Endothelial cell (in vitro differentiated cells): ENCODE results near the gene RNASET2. TPM values are rescaled to one million over a fixed set of nuclear protein-coding genes. Genes with fewer than 3 reads are reported as not detected.
"Not testable (repeated sequence)": the region's sequence is repeated elsewhere in the genome, so short reads cannot be mapped to it uniquely, and the experiment has no call there.

ENCODE experiments used
- DNase-seq: peaks from one replicate; pipeline ENCODE4 v3.0.0; 2021; ENCODE audit warnings: low spot score
- H3K27ac Mint-ChIP-seq: one replicate; pipeline ENCODE4 v1.8.0; 2021; ENCODE audit warnings: mixed read lengths, inconsistent platforms; ENCODE audit not compliant: unreplicated experiment
- H3K27me3 Mint-ChIP-seq: one replicate; pipeline ENCODE4 v1.8.0; 2021; ENCODE audit warnings: mild to moderate bottlenecking, moderate library complexity, mixed read lengths, inconsistent platforms; ENCODE audit not compliant: unreplicated experiment
- H3K36me3 Mint-ChIP-seq: one replicate; pipeline ENCODE4 v1.8.0; 2021; ENCODE audit warnings: mild to moderate bottlenecking, low read depth, mixed read lengths, inconsistent platforms; ENCODE audit not compliant: unreplicated experiment
- H3K4me1 Mint-ChIP-seq: one replicate; pipeline ENCODE4 v1.8.0; 2021; ENCODE audit warnings: mild to moderate bottlenecking, mixed read lengths, inconsistent platforms; ENCODE audit not compliant: unreplicated experiment
- H3K4me3 Mint-ChIP-seq: one replicate; pipeline ENCODE4 v1.8.0; 2021; ENCODE audit warnings: mild to moderate bottlenecking, mixed read lengths, inconsistent platforms; ENCODE audit not compliant: unreplicated experiment
- H3K9me3 Mint-ChIP-seq: one replicate; pipeline ENCODE4 v1.8.0; 2021; ENCODE audit warnings: mixed read lengths, inconsistent platforms; ENCODE audit not compliant: unreplicated experiment
- CTCF ChIP-seq: fragments of 200-600 bp; sonication (generic); IDR thresholded peaks from one replicate; pipeline ENCODE4 v1.5.0; 2021; ENCODE audit warnings: antibody characterized with exemption; ENCODE audit not compliant: unreplicated experiment
- total RNA-seq: library from RNA; stranded (reverse); fragmentation: NEBNext Ultra II Directional; extraction: Animal tissue kit (Norgen Biotek cat#: 25700); gene quantifications from one replicate; pipeline ENCODE4 v1.2.1, GENCODE V29; 2021; ENCODE audit not compliant: unreplicated experiment

The RNASET2 gene
- total RNA-seq, 1 donor from 2014 or later = 11.6 TPM

GRCh38 chr6:166916824-166917223, 39.5 kb downstream of the RNASET2 start:
- H3K4me1 Mint-ChIP-seq = peaks cover 2% of the 10 kb centered on the region
- no peak overlapping the region for H3K27ac Mint-ChIP-seq
- no peak for TF ChIP-seq CTCF
- no peaks in the 10 kb centered on the region for H3K9me3 Mint-ChIP-seq
- H3K27me3 Mint-ChIP-seq = no peaks in the 10 kb centered on the region
- DNase-seq = no peak
- no peaks in the 10 kb centered on the region for H3K36me3 Mint-ChIP-seq
- no peak overlapping the region for H3K4me3 Mint-ChIP-seq

GRCh38 chr6:166915484-166915883, 40.9 kb downstream of the RNASET2 start:
- not testable (repeated sequence) for DNase-seq, H3K27me3 Mint-ChIP-seq, H3K9me3 Mint-ChIP-seq, H3K4me1 Mint-ChIP-seq, H3K27ac Mint-ChIP-seq, H3K36me3 Mint-ChIP-seq, H3K4me3 Mint-ChIP-seq

- not testable (repeated sequence) for H3K27ac Mint-ChIP-seq, H3K36me3 Mint-ChIP-seq, H3K4me1 Mint-ChIP-seq, H3K9me3 Mint-ChIP-seq, DNase-seq, H3K4me3 Mint-ChIP-seq, H3K27me3 Mint-ChIP-seq
These were observed 41.4 kb downstream of the RNASET2 start for GRCh38 chr6:166914952-166915351.

- peaks cover 1% of the 10 kb centered on the region for H3K27me3 Mint-ChIP-seq
- no peak for TF ChIP-seq CTCF
- no peak overlapping the region for H3K27ac Mint-ChIP-seq
- no peak for DNase-seq
- no peaks in the 10 kb centered on the region for H3K9me3 Mint-ChIP-seq
- peaks cover 7% of the 10 kb centered on the region for H3K4me1 Mint-ChIP-seq
- no peak overlapping the region for H3K4me3 Mint-ChIP-seq
- H3K36me3 Mint-ChIP-seq = no peaks in the 10 kb centered on the region
These were observed 45.1 kb downstream of the RNASET2 start for GRCh38 chr6:166911248-166911677.

GRCh38 chr6:166910601-166911000, 45.7 kb downstream of the RNASET2 start:
- TF ChIP-seq CTCF = no peak
- Mint-ChIP-seq H3K4me1 (peaks cover 8% of the 10 kb centered on the region), H3K36me3 (no peaks in the 10 kb centered on the region), H3K4me3 (no peak overlapping the region), H3K27ac (no peak overlapping the region), H3K27me3 (peaks cover 1% of the 10 kb centered on the region), H3K9me3 (no peaks in the 10 kb centered on the region)
- no peak for DNase-seq

- Mint-ChIP-seq H3K27me3 (peaks cover 6% of the 10 kb centered on the region), H3K4me1 (peaks cover 8% of the 10 kb centered on the region), H3K9me3 (no peaks in the 10 kb centered on the region), H3K4me3 (no peak overlapping the region), H3K27ac (no peak overlapping the region), H3K36me3 (no peaks in the 10 kb centered on the region)
- no peak for TF ChIP-seq CTCF
- DNase-seq = no peak
These were observed 47.5 kb downstream of the RNASET2 start for GRCh38 chr6:166908811-166909210.
